Breast epithelium (tissue), 3 donors: ENCODE results near the gene KRT24.

ENCODE experiments used
- CTCF ChIP-seq, 3 donors: fragments of 450-650 bp; IDR thresholded peaks; one replicate each; pipeline ENCODE4 v1.5.1; 2016 to 2017; ENCODE audit warnings: antibody characterized with exemption in 3 of 3, mild to moderate bottlenecking in 3 of 3, moderate library complexity in 3 of 3
- POLR2A ChIP-seq: fragments of 450-650 bp; IDR thresholded peaks from one replicate; pipeline ENCODE4 v1.6.1; 2016; ENCODE audit warnings: antibody characterized with exemption, mild to moderate bottlenecking, moderate library complexity

GRCh38 chr17:40738553-40738952 is 35.0 kb upstream of the KRT24 start:
- TF ChIP-seq POLR2A = no peak
- no peak for TF ChIP-seq CTCF (IDR thresholded peaks at IDR 0.05)
